Neural cell (in vitro differentiated cells): ENCODE measurements around the gene SLC25A48. TPM values are rescaled to one million over a fixed set of nuclear protein-coding genes. Genes with fewer than 3 reads are reported as not detected.

Experiments used
- H2AFZ ChIP-seq: fragments of 200-600, 300-800 bp; sonication (generic), shearing (Covaris generic); 2 replicates; pipeline ENCODE4 v1.6.0; 2014; ENCODE audit warnings: low read depth, mild to moderate bottlenecking, antibody characterized with exemption, low read length, moderate library complexity
- H3F3A ChIP-seq: fragments of 200-600 bp; shearing (Covaris generic); 2 replicates; pipeline ENCODE4 v1.6.1; 2016; ENCODE audit warnings: mild to moderate bottlenecking, moderate library complexity, mixed read lengths, antibody characterized with exemption, low read length; ENCODE audit not compliant: insufficient read depth, poor library complexity, severe bottlenecking
- H3K27ac ChIP-seq: fragments of 200-600, 300-800 bp; sonication (generic), shearing (Covaris generic); 2 replicates; pipeline ENCODE4 v1.5.1; 2014; ENCODE audit warnings: mild to moderate bottlenecking, low read length, moderate library complexity
- H3K27me3 ChIP-seq: fragments of 300-800, 200-600 bp; sonication (generic), shearing (Covaris generic); 2 replicates; pipeline ENCODE4 v1.6.0; 2014; ENCODE audit warnings: mild to moderate bottlenecking, low read depth, low read length, moderate library complexity; ENCODE audit not compliant: insufficient read depth
- H3K36me3 ChIP-seq: fragments of 300-800, 200-600 bp; sonication (generic), shearing (Covaris generic); 2 replicates; pipeline ENCODE4 v1.5.1; 2014; ENCODE audit warnings: mild to moderate bottlenecking, antibody characterized with exemption, low read length, moderate library complexity; ENCODE audit not compliant: insufficient read depth
- H3K4me2 ChIP-seq: fragments of 300-800, 200-600 bp; sonication (generic), shearing (Covaris generic); 2 replicates; pipeline ENCODE4 v1.6.0; 2014; ENCODE audit warnings: mild to moderate bottlenecking, low read length
- H3K4me3 ChIP-seq: fragments of 300-800, 200-600 bp; sonication (generic), shearing (Covaris generic); 2 replicates; pipeline ENCODE4 v1.5.1; 2014; ENCODE audit warnings: mild to moderate bottlenecking, low read length, moderate library complexity
- H3K79me2 ChIP-seq: fragments of 200-600 bp; shearing (Covaris generic); replicated peaks from 2 replicates; pipeline ENCODE4 v1.6.0; 2014; ENCODE audit warnings: mild to moderate bottlenecking, low read length, moderate library complexity; ENCODE audit not compliant: insufficient read depth
- H3K9ac ChIP-seq: fragments of 300-800, 200-600 bp; sonication (generic), shearing (Covaris generic); 2 replicates; pipeline ENCODE4 v1.6.1; 2016; ENCODE audit warnings: mild to moderate bottlenecking, low read length, mixed read lengths
- H3K9me2 ChIP-seq: fragments of 200-600 bp; shearing (Covaris generic); 2 replicates; pipeline ENCODE4 v1.6.1; 2016; ENCODE audit warnings: mild to moderate bottlenecking, low read length, mixed read lengths; ENCODE audit not compliant: insufficient read depth
- H3K9me3 ChIP-seq: fragments of 200-600, 300-800 bp; sonication (generic), shearing (Covaris generic); 2 replicates; pipeline ENCODE4 v1.6.1; 2016; ENCODE audit warnings: mild to moderate bottlenecking, mixed run types, low read length, moderate library complexity, mixed read lengths
- H4K20me1 ChIP-seq: fragments of 200-600 bp; shearing (Covaris generic); 2 replicates; pipeline ENCODE4 v1.6.1; 2016; ENCODE audit warnings: mild to moderate bottlenecking, mixed run types; ENCODE audit not compliant: insufficient read depth
- CTCF ChIP-seq: fragments of 450-650 bp; IDR thresholded peaks from 2 replicates; pipeline ENCODE4 v1.5.1; 2014; ENCODE audit warnings: antibody characterized with exemption, mild to moderate bottlenecking, moderate library complexity; ENCODE audit not compliant: poor library complexity, severe bottlenecking
- EP300 ChIP-seq: fragments of 450-650 bp; conservative IDR thresholded peaks from 2 replicates; pipeline ENCODE4 v1.6.1; 2014; ENCODE audit warnings: antibody characterized with exemption, mild to moderate bottlenecking, moderate library complexity; ENCODE audit not compliant: poor library complexity, severe bottlenecking
- EZH2 ChIP-seq: fragments of 200-600, 300-800 bp; shearing (Covaris generic), sonication (generic); IDR thresholded peaks from 2 replicates; pipeline ENCODE4 v1.6.1; 2014; ENCODE audit warnings: antibody characterized with exemption, low read length, borderline replicate concordance, mild to moderate bottlenecking; ENCODE audit not compliant: insufficient read depth, poor library complexity, severe bottlenecking
- MXI1 ChIP-seq: fragments of 450-650 bp; conservative IDR thresholded peaks from 2 replicates; pipeline ENCODE4 v1.6.1; 2014; ENCODE audit warnings: antibody characterized with exemption, mild to moderate bottlenecking; ENCODE audit not compliant: poor library complexity, severe bottlenecking
- POLR2AphosphoS5 ChIP-seq: IDR thresholded peaks from 2 replicates; pipeline ENCODE4 v1.6.1; 2012
- RAD21 ChIP-seq: fragments of 450-650 bp; conservative IDR thresholded peaks from 2 replicates; pipeline ENCODE4 v1.6.1; 2014; ENCODE audit warnings: antibody characterized with exemption, mild to moderate bottlenecking, moderate library complexity
- REST ChIP-seq: IDR thresholded peaks from 2 replicates; pipeline ENCODE4 v1.6.1; 2012; ENCODE audit warnings: borderline replicate concordance
- SMC3 ChIP-seq: fragments of 450-650 bp; conservative IDR thresholded peaks from 2 replicates; pipeline ENCODE4 v1.6.1; 2014; ENCODE audit warnings: antibody characterized with exemption, mild to moderate bottlenecking, moderate library complexity; ENCODE audit not compliant: poor library complexity
- TAF1 ChIP-seq: IDR thresholded peaks from 2 replicates; pipeline ENCODE4 v1.6.1; 2012; ENCODE audit warnings: low read depth
- polyA plus RNA-seq: library from polyadenylated mRNA; depleted of rRNA; stranded (reverse); fragments of >200 nt; gene quantifications from 2 replicates; pipeline ENCODE4 v1.2.3, GENCODE V29; 2014

Gene SLC25A48
- polyA plus RNA-seq, 1 donor from 2014 or later = 1.0 TPM

GRCh38 chr5:135859641-135860040, 25.2 kb downstream of the SLC25A48 start:
- Histone ChIP-seq H3K79me2 (no peaks in the 10 kb centered on the region), H3K27me3 (no peaks in the 10 kb centered on the region), H3F3A (no peaks in the 10 kb centered on the region), H3K4me3 (no peak overlapping the region), H3K9me3 (no peaks in the 10 kb centered on the region), H3K27ac (no peak overlapping the region), H3K4me2 (no peak overlapping the region), H4K20me1 (no peaks in the 10 kb centered on the region), H3K9ac (no peak overlapping the region), H3K36me3 (no peaks in the 10 kb centered on the region), H2AFZ (no peak overlapping the region), H3K9me2 (no peaks in the 10 kb centered on the region)
- TF ChIP-seq REST (no peak), SMC3 (no peak), RAD21 (no peak), TAF1 (no peak)

GRCh38 chr5:135861641-135862040, 27.2 kb downstream of the SLC25A48 start:
- Histone ChIP-seq H3K27ac (no peak overlapping the region), H3F3A (no peaks in the 10 kb centered on the region), H3K4me2 (no peak overlapping the region), H4K20me1 (no peaks in the 10 kb centered on the region), H2AFZ (no peak overlapping the region), H3K9ac (no peak overlapping the region), H3K9me3 (no peaks in the 10 kb centered on the region), H3K9me2 (no peaks in the 10 kb centered on the region), H3K79me2 (no peaks in the 10 kb centered on the region), H3K36me3 (no peaks in the 10 kb centered on the region), H3K4me3 (no peak overlapping the region), H3K27me3 (no peaks in the 10 kb centered on the region)
- TF ChIP-seq EP300 (no peak), CTCF (no peak), SMC3 (no peak), POLR2AphosphoS5 (no peak), TAF1 (no peak), REST (no peak), MXI1 (no peak), RAD21 (no peak), EZH2 (no peak)
